ENCODE results near the gene RNF114. TPM values are rescaled to one million over a fixed set of nuclear protein-coding genes. Genes with fewer than 3 reads are reported as not detected.

Gene RNF114
- total RNA-seq, 2 donors from 2014 or later: 101 to 109 TPM

- Histone ChIP-seq H3K36me3 (no peaks in the 10 kb centered on the region), H3K4me3 (no peak overlapping the region), H3K9ac (ENCODE audit: low read depth in 2 of 2, low read length in 2 of 2) (no peak overlapping the region), H3K4me1 (peaks cover 5% of the 10 kb centered on the region), H3K27ac (no peak overlapping the region), H3K27me3 (no peaks in the 10 kb centered on the region), H3K9me3 (no peaks in the 10 kb centered on the region)
- no peak for TF ChIP-seq CTCF (IDR thresholded peaks at IDR 0.05)
- DNase-seq: no peak
- intact Hi-C loops (cut with DNase I): no loop called here
These were observed 51.0 kb downstream of the RNF114 start for GRCh38 chr20:49987015-49987867.

GRCh38 chr20:49987868-49988690 is 51.9 kb downstream of the RNF114 start:
- H3K27ac ChIP-seq: no peak overlapping the region
- H3K9ac ChIP-seq (ENCODE audit: low read depth in 2 of 2, low read length in 2 of 2): no peak overlapping the region
- H3K27me3 ChIP-seq: no peaks in the 10 kb centered on the region
- no peak overlapping the region for H3K4me3 ChIP-seq
- intact Hi-C loops (cut with DNase I): no loop called here
- no peak for TF ChIP-seq CTCF (IDR thresholded peaks at IDR 0.05)
- H3K4me1 ChIP-seq: peaks cover 2% of the 10 kb centered on the region
- no peaks in the 10 kb centered on the region for H3K36me3 ChIP-seq
- no peak for DNase-seq
- H3K9me3 ChIP-seq: no peaks in the 10 kb centered on the region

GRCh38 chr20:49989234-49990065 is 53.3 kb downstream of the RNF114 start:
- Histone ChIP-seq H3K36me3 (no peaks in the 10 kb centered on the region), H3K4me1 (no peaks in the 10 kb centered on the region), H3K9me3 (no peaks in the 10 kb centered on the region), H3K27ac (peak overlapping the region; percentile 61), H3K9ac (ENCODE audit: low read depth in 2 of 2, low read length in 2 of 2) (peak overlapping the region in 1 of 2 donors; percentile 12), H3K4me3 (no peak overlapping the region), H3K27me3 (no peaks in the 10 kb centered on the region)
- TF ChIP-seq CTCF (IDR thresholded peaks at IDR 0.05): no peak
- intact Hi-C loops (cut with DNase I): no loop called here
- DNase-seq: no peak

GRCh38 chr20:49990271-49990720 is 54.1 kb downstream of the RNF114 start:
- intact Hi-C loops (cut with DNase I): no loop called here
- Histone ChIP-seq H3K9ac (ENCODE audit: low read depth in 2 of 2, low read length in 2 of 2) (peak overlapping the region in 1 of 2 donors; percentile 3), H3K4me1 (no peaks in the 10 kb centered on the region), H3K27me3 (no peaks in the 10 kb centered on the region), H3K27ac (peak overlapping the region; percentile 41), H3K4me3 (no peak overlapping the region), H3K9me3 (no peaks in the 10 kb centered on the region), H3K36me3 (no peaks in the 10 kb centered on the region)
- TF ChIP-seq CTCF (IDR thresholded peaks at IDR 0.05): no peak
- DNase-seq: no peak

- no peak for TF ChIP-seq CTCF (IDR thresholded peaks at IDR 0.05)
These were observed 57.1 kb downstream of the RNF114 start for GRCh38 chr20:49993301-49993751.

More at GRCh38 chr20:49993301-49993751, 57.1 kb downstream of the RNF114 start:
- no peak for DNase-seq
- Histone ChIP-seq H3K4me1 (no peaks in the 10 kb centered on the region), H3K27ac (no peak overlapping the region), H3K9me3 (no peaks in the 10 kb centered on the region), H3K4me3 (no peak overlapping the region), H3K36me3 (no peaks in the 10 kb centered on the region), H3K9ac (ENCODE audit: low read depth in 2 of 2, low read length in 2 of 2) (no peak overlapping the region), H3K27me3 (no peaks in the 10 kb centered on the region)
- intact Hi-C loops (cut with DNase I): no loop called here

Measured in colonic mucosa (tissue), 4 donors.